ENCODE measurements around the gene TP53TG3F.
"Not testable (repeated sequence)": the region's sequence is repeated elsewhere in the genome, so short reads cannot be mapped to it uniquely, and the experiment has no call there.

GRCh38 chr16:33491611-33492010, 32.2 kb downstream of the TP53TG3F start:
- not testable (repeated sequence) for TF ChIP-seq CTCF (IDR thresholded peaks at IDR 0.05); EZH2 (IDR thresholded peaks at IDR 0.05; ENCODE audit: borderline replicate concordance, insufficient read depth, low read depth, low read length, poor library complexity, severe bottlenecking)
